Stimulated activated naive CD4-positive, alpha-beta T cell (primary cell): Measurements from ENCODE around the gene LTBP3.

ENCODE experiments used
- DNase-seq, 6 experiments: peaks; one replicate each; lab custom pipeline; 2025; lab: John Stamatoyannopoulos, UW

Gene LTBP3

GRCh38 chr11:65571940-65572339, 13.8 kb upstream of the LTBP3 start:
- no peak for DNase-seq

- DNase-seq, result no peak
Measured at GRCh38 chr11:65571420-65571819, 13.3 kb upstream of the LTBP3 start.

GRCh38 chr11:65569973-65570918, 12.1 kb upstream of the LTBP3 start, which contains the start of gene ZNRD2:
TSS of gene ZNRD2 (plus strand) at chr11:65570477. CDS start at chr11:65570492, 15 bp downstream.
- peak; percentile 97 to 100 (median 98) for DNase-seq

- DNase-seq, result peak in 3 of 6 experiments; percentile 35 to 97 (median 87)
Measured at GRCh38 chr11:65569164-65569972, 11.2 kb upstream of the LTBP3 start.

GRCh38 chr11:65565624-65566453, 7.7 kb upstream of the LTBP3 start:
- peak in 1 of 6 experiments; percentile 12 for DNase-seq

- DNase-seq, result peak in 3 of 6 experiments; percentile 23 to 41 (median 40)
Measured at GRCh38 chr11:65564879-65565559, 6.9 kb upstream of the LTBP3 start.

GRCh38 chr11:65563601-65564000, 5.4 kb upstream of the LTBP3 start:
- no peak for DNase-seq

GRCh38 chr11:65562788-65563187, 4.6 kb upstream of the LTBP3 start:
- no peak for DNase-seq

- DNase-seq, result no peak
Measured at GRCh38 chr11:65562020-65562419, 3.9 kb upstream of the LTBP3 start.

GRCh38 chr11:65560555-65561418, 2.6 kb upstream of the LTBP3 start:
- DNase-seq, result no peak

- DNase-seq, result no peak
Measured at GRCh38 chr11:65559951-65560537, 1.9 kb upstream of the LTBP3 start.

GRCh38 chr11:65559535-65559934, 1.4 kb upstream of the LTBP3 start:
- DNase-seq, result no peak

GRCh38 chr11:65558930-65559509, 861 bp upstream of the LTBP3 start:
- DNase-seq, result no peak

GRCh38 chr11:65557280-65558001, 718 bp downstream of the LTBP3 start:
- peak in 3 of 6 experiments; percentile 26 to 38 (median 34) for DNase-seq

GRCh38 chr11:65556470-65557279, 1.5 kb downstream of the LTBP3 start:
- peak in 1 of 6 experiments; percentile 17 for DNase-seq

- no peak for DNase-seq
Measured at GRCh38 chr11:65555693-65556231, 2.4 kb downstream of the LTBP3 start.

- DNase-seq, result no peak
Measured at GRCh38 chr11:65554842-65555430, 3.2 kb downstream of the LTBP3 start.
